Measurements from ENCODE around the gene CC2D2A.

CC2D2A gene

DNA sequence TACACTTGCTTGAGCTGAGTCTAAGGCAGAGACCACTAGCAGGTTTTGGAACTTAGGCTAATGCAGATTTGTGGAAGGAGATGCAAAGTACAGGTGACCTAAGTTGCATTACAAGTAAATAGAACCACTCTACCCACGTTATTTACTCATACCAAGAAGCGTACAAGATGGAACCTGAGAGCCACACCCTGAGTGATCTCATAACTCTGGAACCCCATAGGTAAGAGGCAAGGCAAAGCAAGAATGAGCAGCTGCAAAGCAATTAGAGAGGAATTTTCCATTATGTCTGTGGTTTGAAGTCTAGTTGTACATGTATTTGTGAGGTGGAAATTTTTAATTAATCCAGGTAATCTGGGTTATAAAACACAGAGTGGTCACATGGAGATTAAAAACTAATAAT is 55.4 kb downstream of the CC2D2A start:
- FAIRE-seq (no peak), DNase-seq (ENCODE audit: insufficient read length, low spot score) (no peak)
- TF ChIP-seq PAX5 (IDR thresholded peaks at IDR 0.05; ENCODE audit: insufficient read depth, low read length, severe bottlenecking) (no peak), POLR2AphosphoS5 (IDR thresholded peaks at IDR 0.05; ENCODE audit: low read depth, low read length) (no peak), POU2F2 (IDR thresholded peaks at IDR 0.05; ENCODE audit: low read depth, low read length) (no peak), POLR2A (IDR thresholded peaks at IDR 0.05; ENCODE audit: low read depth, low read length) (no peak), TAF1 (IDR thresholded peaks at IDR 0.05; ENCODE audit: low read depth, low read length) (no peak), SPI1 (IDR thresholded peaks at IDR 0.05; ENCODE audit: low read depth, low read length) (no peak)

DNA sequence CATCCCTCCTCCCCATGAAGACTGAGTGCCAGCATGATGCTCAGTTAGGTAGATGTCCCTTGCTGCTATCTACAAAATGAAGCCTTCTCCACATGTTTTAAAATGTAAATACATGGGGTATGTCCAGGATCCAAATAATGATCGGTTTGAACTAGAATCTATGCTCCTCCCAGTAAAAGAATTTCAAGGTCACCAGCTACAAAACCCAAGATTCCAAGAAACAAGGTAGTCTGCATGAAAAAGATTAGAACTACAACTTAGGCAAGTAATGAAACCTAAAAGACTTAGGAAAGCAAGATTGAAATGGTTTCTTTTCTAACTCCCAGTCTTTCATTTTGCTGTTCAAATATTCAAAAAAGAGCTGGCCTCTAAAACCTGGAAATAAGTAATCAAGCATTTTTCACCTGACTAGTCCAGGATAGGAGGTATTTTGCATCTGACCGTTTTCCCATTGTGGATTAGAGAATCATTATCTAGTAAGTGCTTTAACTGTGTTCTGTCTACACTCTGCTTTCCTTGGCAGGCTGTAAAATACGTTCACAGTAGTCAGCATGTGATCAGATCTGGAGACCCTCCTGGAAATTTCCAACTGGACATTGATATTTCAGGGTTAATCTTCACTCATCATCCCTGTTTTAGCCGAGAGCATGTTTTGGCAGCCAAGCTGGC is 57.4 kb downstream of the CC2D2A start:
- FAIRE-seq (no peak), DNase-seq (ENCODE audit: insufficient read length, low spot score) (no peak)
- TF ChIP-seq POU2F2 (IDR thresholded peaks at IDR 0.05; ENCODE audit: low read depth, low read length) (no peak), SPI1 (IDR thresholded peaks at IDR 0.05; ENCODE audit: low read depth, low read length) (no peak), PAX5 (IDR thresholded peaks at IDR 0.05; ENCODE audit: insufficient read depth, low read length, severe bottlenecking) (no peak), TAF1 (IDR thresholded peaks at IDR 0.05; ENCODE audit: low read depth, low read length) (no peak), POLR2A (IDR thresholded peaks at IDR 0.05; ENCODE audit: low read depth, low read length) (no peak), POLR2AphosphoS5 (IDR thresholded peaks at IDR 0.05; ENCODE audit: low read depth, low read length) (no peak)

DNA sequence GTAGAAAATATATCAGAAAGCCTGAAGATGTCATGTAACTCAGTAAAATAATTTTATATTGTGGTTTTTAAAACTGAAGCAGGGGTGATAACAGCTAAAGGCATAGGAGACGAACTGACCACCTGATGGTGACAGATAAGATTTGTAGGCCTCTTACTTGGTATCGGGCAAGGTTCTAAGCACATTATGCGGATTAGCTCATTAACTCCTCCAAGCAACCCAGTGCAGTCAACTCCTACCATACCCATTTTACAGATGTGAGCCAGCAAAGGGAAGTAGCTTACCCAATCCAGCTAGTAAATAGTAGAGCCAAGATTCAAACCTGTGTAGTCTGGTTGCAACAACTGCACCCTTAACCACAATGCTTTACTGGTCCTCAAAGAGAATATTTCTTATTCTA is 62.1 kb downstream of the CC2D2A start:
- FAIRE-seq, result no peak
- TF ChIP-seq PAX5 (IDR thresholded peaks at IDR 0.05; ENCODE audit: insufficient read depth, low read length, severe bottlenecking) (no peak), POLR2AphosphoS5 (IDR thresholded peaks at IDR 0.05; ENCODE audit: low read depth, low read length) (no peak), POLR2A (IDR thresholded peaks at IDR 0.05; ENCODE audit: low read depth, low read length) (no peak), TAF1 (IDR thresholded peaks at IDR 0.05; ENCODE audit: low read depth, low read length) (no peak), POU2F2 (IDR thresholded peaks at IDR 0.05; ENCODE audit: low read depth, low read length) (no peak), SPI1 (IDR thresholded peaks at IDR 0.05; ENCODE audit: low read depth, low read length) (no peak)
- DNase-seq (ENCODE audit: insufficient read length, low spot score), result no peak

DNA sequence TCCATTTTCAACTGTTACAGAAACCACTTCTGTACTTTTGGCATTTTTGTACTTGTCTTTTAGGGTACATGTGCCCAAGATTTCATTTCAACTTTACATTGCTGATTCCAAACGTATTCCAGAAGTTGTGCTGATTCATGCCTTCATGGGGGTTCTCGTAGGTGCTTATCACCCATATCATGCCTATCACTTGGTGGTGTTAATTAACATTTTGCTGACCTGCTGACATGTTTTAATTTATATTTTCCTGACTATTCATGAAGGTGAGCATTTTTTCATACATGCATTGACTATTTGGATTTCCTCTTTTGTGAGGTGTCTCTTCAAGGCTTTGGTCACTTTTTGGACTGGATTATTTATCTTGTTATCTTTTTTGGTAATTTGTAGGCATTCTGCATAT is 64.1 kb downstream of the CC2D2A start:
- DNase-seq (ENCODE audit: insufficient read length, low spot score), result no peak
- no peak for FAIRE-seq
- TF ChIP-seq TAF1 (IDR thresholded peaks at IDR 0.05; ENCODE audit: low read depth, low read length) (no peak), SPI1 (IDR thresholded peaks at IDR 0.05; ENCODE audit: low read depth, low read length) (no peak), PAX5 (IDR thresholded peaks at IDR 0.05; ENCODE audit: insufficient read depth, low read length, severe bottlenecking) (no peak), POLR2A (IDR thresholded peaks at IDR 0.05; ENCODE audit: low read depth, low read length) (no peak), POU2F2 (IDR thresholded peaks at IDR 0.05; ENCODE audit: low read depth, low read length) (no peak), POLR2AphosphoS5 (IDR thresholded peaks at IDR 0.05; ENCODE audit: low read depth, low read length) (no peak)

DNA sequence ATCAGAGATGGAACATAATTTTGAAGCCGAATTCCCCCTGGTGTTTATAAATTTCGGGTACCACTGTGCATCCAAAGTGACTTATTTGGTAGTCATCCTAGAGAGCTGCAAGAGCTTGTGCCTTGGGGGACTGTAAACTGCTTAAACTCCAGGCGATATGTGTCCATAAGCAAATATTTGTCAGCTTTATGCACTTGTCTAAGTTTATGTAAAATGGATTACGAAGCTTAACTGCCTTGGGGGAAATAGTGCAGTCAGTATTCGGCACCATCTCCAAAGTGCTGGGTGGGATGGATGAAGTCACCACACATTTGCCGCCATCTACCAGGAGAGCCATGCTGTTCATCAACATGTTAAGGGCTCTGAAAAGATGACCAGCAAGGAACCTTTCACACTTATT is 65.9 kb downstream of the CC2D2A start:
- TF ChIP-seq TAF1 (IDR thresholded peaks at IDR 0.05; ENCODE audit: low read depth, low read length), result no peak
- no peak for FAIRE-seq
- no peak for DNase-seq (ENCODE audit: insufficient read length, low spot score)

GRCh38 chr4:15536552-15537499 is 67.1 kb downstream of the CC2D2A start:
- no peak for TF ChIP-seq POU2F2 (IDR thresholded peaks at IDR 0.05; ENCODE audit: low read depth, low read length)
- TF ChIP-seq SPI1 (IDR thresholded peaks at IDR 0.05; ENCODE audit: low read depth, low read length), result no peak
- no peak for TF ChIP-seq PAX5 (IDR thresholded peaks at IDR 0.05; ENCODE audit: insufficient read depth, low read length, severe bottlenecking)
- no peak for TF ChIP-seq POLR2A (IDR thresholded peaks at IDR 0.05; ENCODE audit: low read depth, low read length)
- TF ChIP-seq TAF1 (IDR thresholded peaks at IDR 0.05; ENCODE audit: low read depth, low read length), result no peak
- no peak for TF ChIP-seq POLR2AphosphoS5 (IDR thresholded peaks at IDR 0.05; ENCODE audit: low read depth, low read length)
- DNase-seq (ENCODE audit: insufficient read length, low spot score) (no peak), FAIRE-seq (no peak)

DNA sequence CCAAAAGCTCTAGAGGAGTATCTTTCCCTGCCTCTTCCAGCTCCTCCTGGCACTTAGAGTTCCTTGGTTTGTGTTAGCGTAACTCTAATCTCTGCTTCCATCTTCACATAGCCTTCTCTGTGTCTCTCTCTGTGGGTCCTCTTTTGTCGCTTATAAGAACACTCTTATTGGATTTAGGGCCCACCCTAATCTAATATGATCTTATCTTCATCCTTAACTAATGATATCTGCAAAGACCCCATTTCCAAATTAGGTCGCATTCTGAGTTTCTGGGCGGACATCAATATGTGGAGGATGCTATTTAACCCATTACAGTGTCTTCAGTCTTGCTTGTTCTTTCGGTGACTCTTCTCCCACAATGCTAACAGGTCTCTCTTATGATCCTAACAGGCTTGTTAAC is 72.3 kb downstream of the CC2D2A start:
- FAIRE-seq, result no peak

DNA sequence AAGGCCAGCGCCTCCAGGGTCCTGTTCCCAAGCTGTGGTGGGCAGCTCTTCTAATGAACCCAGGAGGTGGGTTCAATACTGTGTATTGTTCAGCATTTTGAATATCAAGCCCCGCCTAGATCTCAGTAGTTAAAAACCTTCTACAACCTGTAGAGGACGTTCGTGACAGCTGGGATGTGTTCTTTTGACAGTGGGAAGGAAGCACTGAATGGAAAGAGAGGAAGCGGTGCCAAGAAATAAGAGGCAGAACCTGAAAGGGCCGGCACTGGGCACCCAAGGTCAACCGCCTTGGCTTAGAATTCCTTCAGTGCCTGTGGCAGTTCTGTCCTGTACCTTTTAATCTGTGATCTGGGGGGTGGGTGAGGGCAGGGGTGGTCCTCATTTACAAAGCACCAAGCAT is 73.1 kb downstream of the CC2D2A start:
- TF ChIP-seq POLR2A (IDR thresholded peaks at IDR 0.05; ENCODE audit: low read depth, low read length) (no peak), SPI1 (IDR thresholded peaks at IDR 0.05; ENCODE audit: low read depth, low read length) (no peak), POU2F2 (IDR thresholded peaks at IDR 0.05; ENCODE audit: low read depth, low read length) (no peak), POLR2AphosphoS5 (IDR thresholded peaks at IDR 0.05; ENCODE audit: low read depth, low read length) (no peak), PAX5 (IDR thresholded peaks at IDR 0.05; ENCODE audit: insufficient read depth, low read length, severe bottlenecking) (no peak), TAF1 (IDR thresholded peaks at IDR 0.05; ENCODE audit: low read depth, low read length) (no peak)
- no peak for DNase-seq (ENCODE audit: insufficient read length, low spot score)
- FAIRE-seq, result no peak

More for the DNA sequence above, 72.3 kb downstream of the CC2D2A start:
- DNase-seq (ENCODE audit: insufficient read length, low spot score), result no peak
- TF ChIP-seq POLR2A (IDR thresholded peaks at IDR 0.05; ENCODE audit: low read depth, low read length), result no peak
- TF ChIP-seq PAX5 (IDR thresholded peaks at IDR 0.05; ENCODE audit: insufficient read depth, low read length, severe bottlenecking), result no peak

DNA sequence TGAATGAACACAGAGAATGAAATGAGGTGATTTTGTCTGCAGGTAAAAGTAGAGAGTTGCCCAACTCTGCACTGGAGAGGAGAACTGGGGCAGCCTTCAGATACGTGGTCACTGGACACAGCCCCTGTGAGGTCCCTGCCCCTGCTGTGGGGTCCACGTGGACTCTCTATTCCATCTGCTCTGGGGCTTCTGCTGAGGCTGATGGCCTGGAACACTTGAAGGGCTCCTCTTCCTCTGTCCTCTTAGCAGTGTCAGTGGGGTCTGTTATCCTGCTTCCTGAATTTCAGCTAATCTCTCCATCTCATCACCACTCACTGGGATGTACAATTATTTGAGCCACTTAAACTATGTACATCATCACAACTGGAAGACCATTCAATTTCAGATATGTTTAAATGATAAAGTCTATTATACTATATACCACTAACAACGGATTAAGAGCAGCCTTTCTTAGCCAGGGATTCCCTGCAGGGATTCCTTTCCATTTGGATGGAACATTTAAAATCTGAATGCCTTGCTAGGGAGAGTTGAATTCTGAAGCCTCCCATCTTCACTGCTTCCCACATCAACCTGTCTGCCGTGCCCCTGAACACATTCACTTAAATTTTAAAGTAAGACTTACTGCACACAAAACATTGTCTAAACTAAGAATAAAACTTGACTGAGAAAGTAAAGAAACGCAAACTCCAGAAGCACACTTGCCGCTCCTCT is 74.0 kb downstream of the CC2D2A start:
- no peak for TF ChIP-seq TAF1 (IDR thresholded peaks at IDR 0.05; ENCODE audit: low read depth, low read length)
- TF ChIP-seq POLR2AphosphoS5 (IDR thresholded peaks at IDR 0.05; ENCODE audit: low read depth, low read length), result no peak
- TF ChIP-seq POU2F2 (IDR thresholded peaks at IDR 0.05; ENCODE audit: low read depth, low read length), result no peak
- no peak for TF ChIP-seq POLR2A (IDR thresholded peaks at IDR 0.05; ENCODE audit: low read depth, low read length)
- TF ChIP-seq SPI1 (IDR thresholded peaks at IDR 0.05; ENCODE audit: low read depth, low read length), result no peak
- TF ChIP-seq PAX5 (IDR thresholded peaks at IDR 0.05; ENCODE audit: insufficient read depth, low read length, severe bottlenecking), result no peak
- FAIRE-seq (no peak), DNase-seq (ENCODE audit: insufficient read length, low spot score) (no peak)

All from GM12891 (cell line).